ENCODE data around the gene DDX52. TPM values are rescaled to one million over a fixed set of nuclear protein-coding genes. Genes with fewer than 3 reads are reported as not detected.

The DDX52 gene
- total RNA-seq, 1 experiment from 2014 or later = 65.4 TPM

GRCh38 chr17:37689317-37689716 lies 46.1 kb upstream of the DDX52 start:
- Histone ChIP-seq H2AK5ac (ENCODE audit: insufficient read length, low read length) (no peak overlapping the region), H2BK12ac (ENCODE audit: insufficient read length, low read depth, low read length) (no peak overlapping the region), H3K9ac (ENCODE audit: extremely low read depth, insufficient read length, low read length) (no peak overlapping the region), H3K79me2 (ENCODE audit: insufficient read depth, low read length) (no peaks in the 10 kb centered on the region), H2BK120ac (ENCODE audit: low read depth, low read length, poor library complexity, severe bottlenecking) (no peak overlapping the region), H3K18ac (ENCODE audit: insufficient read length, low read depth, low read length) (no peak overlapping the region), H2BK15ac (ENCODE audit: low read depth, low read length) (no peak overlapping the region), H4K5ac (ENCODE audit: insufficient read length, low read depth, low read length) (no peak overlapping the region), H3K4me1 (ENCODE audit: insufficient read depth, low read length) (no peaks in the 10 kb centered on the region), H3K23ac (ENCODE audit: insufficient read length, low read depth, low read length) (no peak overlapping the region), H3K14ac (ENCODE audit: insufficient read depth, low read length) (no peak overlapping the region), H3K4me2 (ENCODE audit: insufficient read depth, insufficient read length, low read length) (no peak overlapping the region), H4K91ac (ENCODE audit: insufficient read length, low read depth, low read length) (no peak overlapping the region), H2BK20ac (ENCODE audit: low read depth, low read length, poor library complexity, severe bottlenecking) (no peak overlapping the region), H2BK5ac (ENCODE audit: insufficient read length, low read length) (no peak overlapping the region), H3K27ac (ENCODE audit: insufficient read length, low read depth, low read length) (no peak overlapping the region), H3K9me3 (ENCODE audit: control insufficient read depth, low read depth, low read length) (no peaks in the 10 kb centered on the region), H3K4ac (ENCODE audit: low read depth, low read length) (no peak overlapping the region), H3T11ph (ENCODE audit: low read length) (no peak overlapping the region), H3K56ac (ENCODE audit: insufficient read length, low read depth, low read length) (no peak overlapping the region), H4K8ac (replicated peaks; ENCODE audit: insufficient read length, low read depth, low read length) (no peak overlapping the region), H3K23me2 (ENCODE audit: insufficient read length, low read depth, low read length, poor library complexity, severe bottlenecking) (no peaks in the 10 kb centered on the region), H3K27me3 (ENCODE audit: insufficient read depth, low read length) (no peaks in the 10 kb centered on the region), H4K20me1 (ENCODE audit: control insufficient read depth, insufficient read depth, insufficient read length) (no peaks in the 10 kb centered on the region), H2AFZ (ENCODE audit: low read length) (no peak overlapping the region), H3K79me1 (ENCODE audit: insufficient read depth, low read depth, low read length, poor library complexity, severe bottlenecking) (no peaks in the 10 kb centered on the region)
- Mint-ChIP-seq H3K4me1 (peaks cover 0 to 4% of the 10 kb centered on the region in 2 experiments; a peak in 1 of 4 replicates), H3K4me3 (no peak overlapping the region), H3K27me3 (ENCODE audit: low read depth) (peaks cover 4% of the 10 kb centered on the region), H3K9me3 (peaks cover under 1 to 3% of the 10 kb centered on the region in 2 experiments), H3K27ac (no peak overlapping the region), H3K36me3 (ENCODE audit: insufficient read depth in 1 of 3, low read depth in 3 of 3) (peaks cover 1 to 3% (median 1%) of the 10 kb centered on the region in 3 experiments; a peak in 5 of 7 replicates)
- DNase-seq = no peak
- TF ChIP-seq CTCF (conservative IDR thresholded peaks at IDR 0.05) = no peak
- no CpG with 5 or more reads among the region's 7 CpGs for WGBS (ENCODE audit: extremely low coverage, insufficient read length, low lambda C conversion rate)

Data from H9 (cell line).